Spinal cord (tissue), 10 donors: ENCODE results near the gene ENTR1. TPM values are rescaled to one million over a fixed set of nuclear protein-coding genes. Genes with fewer than 3 reads are reported as not detected.
A peak's percentile ranks its signal among the peaks of the same experiment; 100 is the strongest.

Source experiments
- DNase-seq, 6 donors: peaks; one replicate each; pipeline versions ENCODE4 v3.0.0 to v3.0.0-alpha.2; 2013 to 2015; ENCODE audit warnings: low spot score in 6 of 6, low read depth in 4 of 6
- H3K27ac ChIP-seq: one replicate; pipeline ENCODE4 v1.5.1; 2013; ENCODE audit warnings: low read depth, low read length, control low read depth
- H3K27me3 ChIP-seq: one replicate; pipeline ENCODE4 v1.6.1; 2013; ENCODE audit warnings: low read length; ENCODE audit not compliant: control insufficient read depth, insufficient read depth
- H3K36me3 ChIP-seq: one replicate; pipeline ENCODE4 v1.6.1; 2013; ENCODE audit warnings: low read length; ENCODE audit not compliant: control insufficient read depth, insufficient read depth
- H3K4me1 ChIP-seq: one replicate; pipeline ENCODE4 v1.6.1; 2013; ENCODE audit warnings: low read length; ENCODE audit not compliant: control insufficient read depth, insufficient read depth
- H3K4me3 ChIP-seq: one replicate; pipeline ENCODE4 v1.5.1; 2013; ENCODE audit warnings: low read depth, low read length, control low read depth
- H3K9me3 ChIP-seq: one replicate; pipeline ENCODE4 v1.6.1; 2013; ENCODE audit warnings: low read length; ENCODE audit not compliant: control insufficient read depth, insufficient read depth
- WGBS: methylation state at CpG from one replicate; pipeline ENCODE4 v1.1.5; 2013; ENCODE audit warnings: missing lambda C conversion rate; ENCODE audit not compliant: insufficient coverage; 5-methylcytosine and 5-hydroxymethylcytosine counted together
- polyA plus RNA-seq, 2 donors: library from polyadenylated mRNA; unstranded; fragments of 120-200 nt; gene quantifications; one replicate each; pipeline ENCODE4 v1.2.1, GENCODE V29; 2013; ENCODE audit not compliant: insufficient read length in 2 of 2
- total RNA-seq, 2 donors: library from RNA; depleted of rRNA in 1 of 2; stranded (reverse); fragments of 120-200 nt in 1 of 2; fragments of >200 nt in 1 of 2; gene quantifications; one replicate each; pipeline versions ENCODE4 v1.2.3 to v1.2.4, GENCODE V29; 2013 to 2014
- donor health status: healthy.

Gene ENTR1
- total and polyA plus RNA-seq, 4 donors, result 22.9 to 69.7 (median 42.7) TPM

DNA sequence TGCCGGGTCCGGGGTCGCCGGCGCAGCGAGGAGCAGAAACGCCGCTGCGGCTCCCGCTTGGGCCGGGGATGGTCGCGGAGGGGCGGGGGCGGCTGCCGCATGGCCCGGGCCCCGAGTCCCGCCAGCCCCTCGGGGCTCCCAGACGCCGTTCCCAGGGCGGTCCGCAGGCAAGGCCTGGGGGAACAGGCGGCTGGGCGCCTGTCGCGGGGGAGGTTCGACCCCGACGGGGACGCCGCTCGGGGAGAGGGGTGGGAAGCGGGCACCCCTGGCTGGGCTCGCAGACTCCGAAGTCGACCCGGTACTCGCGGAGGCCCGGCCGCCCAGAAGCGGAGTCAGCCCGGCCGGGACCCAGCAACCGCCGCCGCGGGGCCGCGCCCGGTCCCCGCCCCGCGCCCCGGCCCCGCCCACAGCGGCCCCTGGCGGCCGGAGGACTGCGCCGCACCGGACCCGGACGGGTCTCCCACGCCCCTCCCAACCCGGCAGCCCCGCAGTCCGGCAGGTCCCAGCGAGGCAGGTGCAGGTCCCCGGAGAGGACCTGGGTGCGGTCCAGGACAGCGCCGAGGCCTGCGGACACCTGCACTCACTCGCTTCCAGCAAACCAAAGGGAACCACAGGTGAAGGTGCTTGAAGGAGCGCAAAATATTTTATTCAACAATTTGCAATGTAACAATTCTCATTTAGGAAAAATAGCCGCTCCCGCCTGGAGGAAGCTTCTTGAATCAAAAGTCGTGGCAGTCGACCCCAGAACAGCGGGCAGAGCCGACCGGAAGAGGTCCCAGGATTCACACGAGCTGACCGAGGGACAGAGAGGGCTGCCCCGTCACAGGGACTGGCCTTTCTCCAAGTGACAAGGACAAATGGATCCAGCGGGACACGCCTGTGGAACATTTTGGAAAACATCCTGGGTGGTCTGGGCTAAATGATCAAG lies 29.3 kb upstream of the ENTR1 start, which contains the start of gene INPP5E:
Gene INPP5E, minus strand, starts transcription at position 365 of the 928 bp plus-strand sequence. CDS start 426 bp downstream, outside the sequence.
- Histone ChIP-seq H3K27ac (no peak within 1 kb of the TSS), H3K4me1 (peaks cover 27% of the 10 kb centered on the region), H3K36me3 (peaks cover 78% of the 10 kb centered on the region)

DNA sequence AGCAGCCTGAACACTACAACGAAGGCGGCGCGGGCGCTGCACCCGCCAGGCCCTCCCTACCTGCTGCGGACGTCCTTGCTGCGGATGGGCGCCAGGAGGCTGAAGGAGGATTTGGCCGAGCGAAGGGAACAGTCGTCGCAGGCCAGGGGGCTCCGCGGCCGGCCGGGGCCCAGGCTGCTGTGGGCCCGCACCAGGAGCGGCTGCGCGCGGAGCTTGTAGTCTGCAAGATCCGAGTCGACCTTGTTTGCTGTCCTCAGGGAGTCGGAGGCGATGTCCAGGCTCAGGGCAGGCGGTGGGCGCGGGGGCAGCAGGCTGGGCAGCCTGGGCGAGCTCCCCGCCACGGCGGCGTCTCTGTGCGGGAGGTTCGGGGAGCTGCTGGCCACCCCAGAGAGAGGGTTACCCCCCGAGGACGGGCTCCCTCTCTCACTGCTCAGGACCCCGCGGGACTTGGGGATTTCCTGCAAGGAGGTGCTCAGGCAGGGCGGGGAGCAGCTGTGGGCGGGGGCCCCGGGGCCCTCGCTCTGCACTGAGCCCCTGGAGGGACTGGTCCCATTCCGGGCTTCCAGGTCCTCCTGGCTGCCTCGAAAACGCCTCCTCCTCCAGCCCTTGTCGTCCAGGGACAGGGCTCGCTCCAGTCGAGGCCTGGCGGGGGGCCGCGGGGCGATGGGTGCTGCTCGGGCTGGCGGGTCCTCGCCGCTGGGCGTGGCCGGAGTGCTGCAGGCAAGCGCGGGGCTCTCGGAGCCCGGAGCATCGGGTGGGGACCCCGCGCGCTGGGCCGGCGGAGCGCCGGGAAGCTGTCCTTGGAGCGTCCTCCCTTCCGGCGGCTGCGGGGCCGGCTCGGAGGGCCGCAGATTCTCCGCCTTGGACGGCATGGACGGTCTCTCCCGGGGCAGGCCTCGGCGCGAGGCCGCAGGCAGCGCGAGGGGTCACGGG lies 28.4 kb upstream of the ENTR1 start:
- no peak overlapping the region for H3K27ac ChIP-seq
- DNase-seq, result peak in 2 of 6 donors; percentile 7 to 46

More for the DNA sequence above, 29.3 kb upstream of the ENTR1 start, which contains the start of gene INPP5E:
- 2% methylated on average over 88 of the region's 90 CpGs for WGBS
- Histone ChIP-seq H3K9me3 (no peaks in the 10 kb centered on the region), H3K27me3 (no peaks in the 10 kb centered on the region), H3K4me3 (peak within 1 kb of the TSS; percentile 63)
- peak in 5 of 6 donors; percentile 54 to 91 (median 57) for DNase-seq

GRCh38 chr9:136437839-136438547 lies 27.6 kb upstream of the ENTR1 start:
- Histone ChIP-seq H3K4me3 (peak overlapping the region; percentile 63), H3K36me3 (peaks cover 78% of the 10 kb centered on the region), H3K27ac (no peak overlapping the region), H3K4me1 (peaks cover 27% of the 10 kb centered on the region), H3K9me3 (no peaks in the 10 kb centered on the region), H3K27me3 (no peaks in the 10 kb centered on the region)
- DNase-seq, result peak in 2 of 6 donors; percentile 16 to 30
- WGBS, result 50% methylated on average over 31 of the region's 37 CpGs

More for the DNA sequence above, 28.4 kb upstream of the ENTR1 start:
- Histone ChIP-seq H3K27me3 (no peaks in the 10 kb centered on the region), H3K4me3 (peak overlapping the region; percentile 63), H3K36me3 (peaks cover 78% of the 10 kb centered on the region), H3K4me1 (peaks cover 27% of the 10 kb centered on the region), H3K9me3 (no peaks in the 10 kb centered on the region)
- under 1% methylated on average over 91 of the region's 91 CpGs for WGBS

DNA sequence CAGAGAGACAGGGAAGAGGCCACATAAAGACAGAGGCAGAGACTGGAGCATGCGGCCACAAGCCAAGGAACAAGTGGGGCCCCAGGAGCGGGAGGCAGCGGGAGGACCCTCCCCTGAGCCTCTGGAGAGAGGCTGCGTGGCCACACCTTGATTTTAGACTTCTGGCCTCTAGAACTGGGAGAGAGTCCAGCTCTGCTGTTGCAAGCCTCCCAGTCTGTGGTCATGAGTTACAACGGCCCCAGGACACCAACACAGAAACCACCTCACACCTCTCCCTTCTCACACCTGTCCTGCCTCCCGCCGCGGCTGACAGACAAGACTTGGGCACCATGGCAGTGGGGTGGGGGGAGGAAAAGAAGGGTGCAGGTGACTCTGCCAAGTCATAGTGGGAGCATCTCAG lies 27.0 kb upstream of the ENTR1 start:
- 69% methylated on average over 4 of the region's 8 CpGs for WGBS
- Histone ChIP-seq H3K36me3 (peaks cover 78% of the 10 kb centered on the region), H3K4me1 (peaks cover 27% of the 10 kb centered on the region), H3K27ac (no peak overlapping the region), H3K4me3 (peak overlapping the region; percentile 63), H3K27me3 (no peaks in the 10 kb centered on the region), H3K9me3 (no peaks in the 10 kb centered on the region)
- no peak for DNase-seq

DNA sequence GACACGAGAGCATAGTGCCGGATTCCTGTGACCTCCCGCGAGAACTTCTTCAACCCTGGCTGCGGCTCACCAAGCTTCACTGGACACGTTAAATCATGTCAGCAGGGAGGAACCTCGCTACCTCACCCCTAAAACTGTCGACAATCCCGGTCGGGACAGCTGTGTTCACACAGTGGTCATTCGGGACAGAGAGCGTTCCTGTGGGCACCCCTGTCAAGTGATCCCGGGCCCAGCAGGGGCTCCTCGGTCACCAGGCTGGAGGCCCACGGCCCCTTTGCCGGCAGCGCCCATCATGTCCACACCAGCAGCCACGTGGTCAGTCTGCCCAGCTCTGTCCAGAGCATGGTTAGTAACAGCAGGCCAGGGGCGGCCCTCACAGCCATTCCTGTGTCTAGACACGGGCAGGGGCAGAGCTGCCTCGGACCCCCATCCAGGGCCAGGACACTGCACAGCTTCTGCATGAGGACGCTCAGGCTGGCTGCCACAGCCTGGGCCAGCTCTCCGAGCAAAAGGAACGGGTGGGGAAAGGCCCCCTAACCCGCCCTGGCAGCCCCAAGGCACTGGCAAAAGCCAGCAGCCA lies 25.7 kb upstream of the ENTR1 start:
- Histone ChIP-seq H3K4me1 (peaks cover 27% of the 10 kb centered on the region), H3K27me3 (no peaks in the 10 kb centered on the region), H3K4me3 (no peak overlapping the region), H3K36me3 (peaks cover 74% of the 10 kb centered on the region), H3K9me3 (no peaks in the 10 kb centered on the region), H3K27ac (no peak overlapping the region)
- 90% methylated on average over 25 of the region's 25 CpGs for WGBS
- no peak for DNase-seq

GRCh38 chr9:136434580-136435169 lies 24.3 kb upstream of the ENTR1 start:
- Histone ChIP-seq H3K4me3 (no peak overlapping the region), H3K27me3 (no peaks in the 10 kb centered on the region), H3K27ac (no peak overlapping the region), H3K36me3 (peaks cover 77% of the 10 kb centered on the region), H3K9me3 (no peaks in the 10 kb centered on the region), H3K4me1 (peaks cover 21% of the 10 kb centered on the region)
- 94% methylated on average over 12 of the region's 17 CpGs for WGBS
- no peak for DNase-seq

- 93% methylated on average over 30 of the region's 37 CpGs for WGBS
- Histone ChIP-seq H3K4me3 (no peak overlapping the region), H3K27me3 (no peaks in the 10 kb centered on the region)
These were observed 23.6 kb upstream of the ENTR1 start for GRCh38 chr9:136433849-136434579.

GRCh38 chr9:136433043-136433715 lies 22.8 kb upstream of the ENTR1 start:
- DNase-seq, result no peak
- Histone ChIP-seq H3K9me3 (no peaks in the 10 kb centered on the region), H3K4me3 (no peak overlapping the region), H3K36me3 (peaks cover 90% of the 10 kb centered on the region), H3K4me1 (peaks cover 19% of the 10 kb centered on the region), H3K27ac (no peak overlapping the region), H3K27me3 (no peaks in the 10 kb centered on the region)
- WGBS, result 95% methylated on average over 34 of the region's 36 CpGs

More at GRCh38 chr9:136433849-136434579, 23.6 kb upstream of the ENTR1 start:
- no peaks in the 10 kb centered on the region for H3K9me3 ChIP-seq
- H3K4me1 ChIP-seq, result peaks cover 21% of the 10 kb centered on the region
- DNase-seq, result no peak
- H3K27ac ChIP-seq, result no peak overlapping the region
- H3K36me3 ChIP-seq, result peaks cover 84% of the 10 kb centered on the region
